Activated naive CD4-positive, alpha-beta T cell treated with anti-CD3 and anti-CD28 coated beads, Interleukin-2, amount 50 U/mL, for 24 hours (primary cell): ENCODE measurements around the gene TMEM158.

ENCODE experiments used
- H3K27ac Mint-ChIP-seq: one replicate; pipeline ENCODE4 v1.8.0; 2021; ENCODE audit warnings: mild to moderate bottlenecking, mixed read lengths
- H3K27me3 Mint-ChIP-seq: one replicate; pipeline ENCODE4 v1.8.0; 2021; ENCODE audit warnings: mixed read lengths
- H3K36me3 Mint-ChIP-seq: one replicate; pipeline ENCODE4 v1.8.0; 2021; ENCODE audit warnings: mixed read lengths
- H3K4me1 Mint-ChIP-seq: one replicate; pipeline ENCODE4 v1.8.0; 2021; ENCODE audit warnings: mixed read lengths
- H3K4me3 Mint-ChIP-seq: one replicate; pipeline ENCODE4 v1.8.0; 2021; ENCODE audit warnings: mild to moderate bottlenecking, mixed read lengths
- H3K9me3 Mint-ChIP-seq: one replicate; pipeline ENCODE4 v1.8.0; 2021; ENCODE audit warnings: mixed read lengths

TMEM158 gene

GRCh38 chr3:45216021-45216609 lies 10.0 kb downstream of the TMEM158 start:
- peaks cover 1% of the 10 kb centered on the region for H3K27me3 Mint-ChIP-seq

GRCh38 chr3:45215466-45215865 lies 10.6 kb downstream of the TMEM158 start:
- Mint-ChIP-seq H3K4me3 (no peak overlapping the region), H3K4me1 (peaks cover 4% of the 10 kb centered on the region), H3K27ac (no peak overlapping the region), H3K36me3 (no peaks in the 10 kb centered on the region), H3K27me3 (peaks cover 4% of the 10 kb centered on the region), H3K9me3 (no peaks in the 10 kb centered on the region)

More at GRCh38 chr3:45216021-45216609, 10.0 kb downstream of the TMEM158 start:
- Mint-ChIP-seq H3K9me3 (no peaks in the 10 kb centered on the region), H3K4me3 (no peak overlapping the region), H3K4me1 (no peaks in the 10 kb centered on the region), H3K27ac (no peak overlapping the region), H3K36me3 (no peaks in the 10 kb centered on the region)

DNA sequence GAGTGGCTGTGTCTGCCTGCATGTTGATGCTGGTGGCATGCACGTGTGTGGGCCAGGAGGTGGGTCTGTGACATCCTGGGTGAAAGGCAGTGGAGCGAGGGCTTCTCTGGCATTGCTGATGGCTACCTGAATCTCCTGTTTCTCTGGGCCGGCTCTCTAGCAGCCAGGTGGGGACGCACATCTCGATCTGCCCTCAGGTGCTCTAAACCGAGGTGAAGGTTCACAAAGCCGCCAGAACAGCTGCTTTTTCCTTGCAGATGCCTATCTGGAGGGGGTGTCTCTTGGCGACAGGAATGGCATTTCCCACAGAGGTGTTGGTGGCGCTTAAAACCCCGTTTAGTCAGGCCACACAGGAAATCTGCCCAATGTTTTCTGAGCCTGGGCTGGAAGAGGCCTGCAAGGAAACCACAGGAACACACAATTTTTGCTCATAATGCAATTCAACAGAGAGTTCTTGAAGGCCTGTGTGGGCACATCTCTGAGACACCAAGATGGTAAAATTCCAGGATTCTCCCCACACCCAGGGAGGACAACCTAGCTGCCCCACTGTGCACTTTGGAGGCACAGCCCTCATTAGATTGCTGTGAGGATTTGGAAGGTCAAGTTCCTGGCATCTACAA lies 11.9 kb downstream of the TMEM158 start:
- peaks cover 6% of the 10 kb centered on the region for H3K4me1 Mint-ChIP-seq
- H3K27ac Mint-ChIP-seq, result no peak overlapping the region
- H3K36me3 Mint-ChIP-seq, result no peaks in the 10 kb centered on the region
- no peak overlapping the region for H3K4me3 Mint-ChIP-seq
- peaks cover 4% of the 10 kb centered on the region for H3K27me3 Mint-ChIP-seq
- no peaks in the 10 kb centered on the region for H3K9me3 Mint-ChIP-seq

- Mint-ChIP-seq H3K36me3 (no peaks in the 10 kb centered on the region), H3K27ac (no peak overlapping the region), H3K27me3 (peaks cover 4% of the 10 kb centered on the region), H3K4me1 (peaks cover 12% of the 10 kb centered on the region), H3K9me3 (no peaks in the 10 kb centered on the region), H3K4me3 (no peak overlapping the region)
These were observed 14.0 kb downstream of the TMEM158 start for GRCh38 chr3:45212095-45212468.

DNA sequence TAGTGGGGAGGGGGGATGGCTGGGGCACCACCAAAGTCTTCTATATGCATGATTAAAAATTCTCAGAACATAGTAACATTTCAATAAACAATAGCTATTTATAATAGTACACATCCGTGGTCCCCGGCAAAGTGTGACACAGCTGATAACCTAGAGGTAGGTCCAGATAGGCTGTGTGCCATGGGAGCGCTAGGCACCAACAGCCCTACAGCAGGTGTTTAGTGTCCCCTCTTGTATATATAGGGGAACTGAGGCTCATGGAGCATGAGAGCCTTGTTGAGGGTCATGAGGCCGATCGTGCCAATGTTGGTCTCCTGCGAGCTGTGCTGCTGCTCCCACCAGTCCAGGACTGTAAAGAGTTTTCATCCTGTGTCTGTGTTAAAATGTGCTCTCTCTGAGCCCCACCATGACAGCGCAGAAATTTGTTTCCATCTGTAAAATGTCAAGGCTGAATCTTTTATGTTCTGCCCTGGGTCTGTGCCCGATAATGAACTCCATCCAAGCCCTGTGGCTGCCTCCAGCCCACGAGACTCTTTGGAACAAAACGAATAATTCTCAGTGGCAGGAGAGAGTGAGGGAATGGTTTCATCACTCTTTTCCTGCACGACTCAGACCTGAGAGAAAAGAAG lies 14.5 kb downstream of the TMEM158 start:
- Mint-ChIP-seq H3K9me3 (no peaks in the 10 kb centered on the region), H3K36me3 (no peaks in the 10 kb centered on the region), H3K4me1 (peaks cover 12% of the 10 kb centered on the region), H3K27me3 (peaks cover 4% of the 10 kb centered on the region), H3K27ac (no peak overlapping the region), H3K4me3 (no peak overlapping the region)

DNA sequence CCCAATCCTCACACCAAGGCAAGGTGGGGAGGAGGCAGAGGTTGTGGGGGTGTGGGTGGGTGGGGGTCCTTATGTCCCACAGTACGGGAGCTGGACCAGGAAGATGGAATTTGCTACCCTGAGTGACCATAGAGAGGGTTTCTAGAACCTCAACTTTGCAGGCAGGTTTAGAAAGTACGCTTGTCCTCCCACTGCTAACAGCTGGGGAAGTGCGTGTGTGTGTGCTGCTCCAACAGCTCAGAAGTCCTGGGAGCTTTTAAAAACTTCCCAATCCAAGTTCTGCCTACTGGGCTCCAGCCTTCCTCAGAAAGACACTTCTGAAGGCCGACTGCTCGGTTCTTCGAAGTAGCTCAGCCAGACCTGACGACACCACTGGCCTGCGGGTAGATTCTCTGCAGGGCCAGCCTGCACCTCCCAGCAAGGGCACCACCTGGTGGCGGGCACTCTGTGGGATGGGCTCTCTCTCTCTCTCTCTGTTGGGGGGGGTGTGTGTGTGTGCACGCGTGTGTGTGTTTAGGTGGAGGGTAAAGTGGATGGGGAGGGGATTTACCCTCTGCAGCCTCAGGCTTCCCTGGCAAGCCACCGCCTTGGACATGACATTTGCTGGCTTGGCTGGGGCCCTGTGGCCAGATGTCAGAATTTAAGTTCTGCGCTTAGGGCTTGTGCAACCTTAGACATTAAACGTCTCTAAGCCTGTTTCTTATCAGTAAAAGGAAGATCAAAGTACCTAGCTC lies 15.6 kb downstream of the TMEM158 start:
- Mint-ChIP-seq H3K9me3 (no peaks in the 10 kb centered on the region), H3K27ac (no peak overlapping the region), H3K4me1 (peaks cover 12% of the 10 kb centered on the region), H3K27me3 (peaks cover 4% of the 10 kb centered on the region), H3K36me3 (no peaks in the 10 kb centered on the region), H3K4me3 (no peak overlapping the region)

DNA sequence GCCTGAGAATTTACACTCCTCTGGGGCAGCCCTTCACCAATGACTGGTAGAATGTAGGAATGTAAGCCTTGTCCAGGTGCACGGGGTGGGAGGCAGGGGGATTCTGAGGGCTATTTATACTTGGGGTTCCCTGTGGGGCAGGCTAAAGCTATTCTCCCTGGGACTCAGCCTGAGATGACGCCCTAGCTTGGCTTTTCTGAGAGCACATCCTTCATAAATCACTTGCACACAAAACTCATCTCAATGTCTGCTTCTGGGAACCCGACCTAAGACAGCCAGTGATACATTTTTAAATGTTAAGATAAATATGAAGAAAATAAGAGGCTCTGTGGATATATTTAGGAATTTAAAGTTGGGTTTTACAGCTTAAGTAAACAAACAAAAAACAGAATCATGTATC lies 16.6 kb downstream of the TMEM158 start:
- Mint-ChIP-seq H3K36me3 (no peaks in the 10 kb centered on the region), H3K9me3 (no peaks in the 10 kb centered on the region), H3K27me3 (peaks cover 4% of the 10 kb centered on the region), H3K4me3 (no peak overlapping the region), H3K4me1 (peaks cover 12% of the 10 kb centered on the region), H3K27ac (no peak overlapping the region)

DNA sequence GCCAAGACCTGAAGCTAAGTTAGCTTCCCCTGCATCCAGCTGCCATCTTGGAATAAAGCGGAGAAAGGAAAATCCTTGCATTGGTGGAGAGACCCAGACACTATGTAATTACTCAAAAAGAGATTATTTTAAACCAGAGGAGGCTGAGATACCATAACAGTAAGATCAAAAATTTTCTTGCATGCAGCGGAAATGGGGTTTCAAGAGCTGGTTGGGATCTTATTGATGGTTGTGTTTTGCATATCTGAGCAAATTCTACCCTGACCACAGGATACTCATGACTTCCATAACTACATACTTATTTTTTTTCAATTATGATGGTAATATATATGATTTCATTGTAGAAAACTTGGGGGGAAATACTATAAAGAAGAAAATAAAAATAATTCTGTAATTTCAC lies 17.5 kb downstream of the TMEM158 start:
- no peak overlapping the region for H3K4me3 Mint-ChIP-seq
- peaks cover 12% of the 10 kb centered on the region for H3K4me1 Mint-ChIP-seq
- no peaks in the 10 kb centered on the region for H3K36me3 Mint-ChIP-seq
- peaks cover 4% of the 10 kb centered on the region for H3K27me3 Mint-ChIP-seq
- H3K9me3 Mint-ChIP-seq, result no peaks in the 10 kb centered on the region
- H3K27ac Mint-ChIP-seq, result no peak overlapping the region

DNA sequence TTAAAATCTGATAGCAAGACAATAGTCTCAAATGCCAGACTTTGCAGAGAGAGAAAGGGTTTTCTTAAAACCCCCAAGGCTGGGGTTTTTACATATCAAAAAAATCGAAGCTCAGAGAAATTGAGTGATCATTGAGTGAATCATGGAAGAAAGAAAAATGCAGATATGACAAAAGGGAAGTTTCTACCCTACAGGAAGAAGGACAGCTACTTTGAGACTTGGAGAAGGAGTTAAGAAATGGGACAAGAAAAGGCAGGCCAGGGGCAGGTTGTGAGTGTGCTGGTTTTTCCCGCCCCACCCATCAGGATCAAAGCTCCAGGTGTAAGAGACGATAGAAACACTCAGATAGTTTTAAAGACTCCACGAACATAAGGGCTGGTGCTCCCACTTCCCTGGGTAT lies 18.6 kb downstream of the TMEM158 start:
- H3K9me3 Mint-ChIP-seq, result no peaks in the 10 kb centered on the region
- peaks cover 1% of the 10 kb centered on the region for H3K36me3 Mint-ChIP-seq
- no peak overlapping the region for H3K27ac Mint-ChIP-seq
- no peak overlapping the region for H3K4me3 Mint-ChIP-seq
- peaks cover 4% of the 10 kb centered on the region for H3K27me3 Mint-ChIP-seq
- peaks cover 12% of the 10 kb centered on the region for H3K4me1 Mint-ChIP-seq

GRCh38 chr3:45205126-45205525 lies 21.0 kb downstream of the TMEM158 start:
- Mint-ChIP-seq H3K4me1 (peaks cover 6% of the 10 kb centered on the region), H3K27me3 (no peaks in the 10 kb centered on the region), H3K9me3 (no peaks in the 10 kb centered on the region), H3K4me3 (no peak overlapping the region), H3K36me3 (peaks cover 1% of the 10 kb centered on the region), H3K27ac (no peak overlapping the region)

DNA sequence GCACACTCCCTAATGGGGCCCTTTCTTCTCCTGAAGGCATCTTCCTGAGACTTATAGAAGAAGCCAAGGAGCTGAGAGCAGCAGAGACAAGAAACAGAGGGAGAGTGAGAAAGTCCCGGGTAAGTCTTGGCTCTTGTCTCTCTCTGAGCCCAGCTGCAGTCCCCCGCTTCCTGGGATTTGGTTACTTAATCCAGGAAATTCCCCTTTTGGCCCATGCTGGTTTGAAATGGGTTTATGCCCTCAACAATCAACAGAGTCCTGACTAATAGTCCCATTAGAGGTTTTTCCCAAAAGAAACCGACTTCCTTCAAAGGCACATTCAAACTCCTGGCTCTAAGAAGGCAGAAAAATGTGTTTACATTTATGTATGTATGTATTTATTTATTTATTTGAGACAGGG lies 22.0 kb downstream of the TMEM158 start:
- Mint-ChIP-seq H3K9me3 (no peaks in the 10 kb centered on the region), H3K36me3 (peaks cover 1% of the 10 kb centered on the region), H3K4me3 (no peak overlapping the region), H3K27me3 (no peaks in the 10 kb centered on the region), H3K4me1 (peaks cover 6% of the 10 kb centered on the region), H3K27ac (no peak overlapping the region)

DNA sequence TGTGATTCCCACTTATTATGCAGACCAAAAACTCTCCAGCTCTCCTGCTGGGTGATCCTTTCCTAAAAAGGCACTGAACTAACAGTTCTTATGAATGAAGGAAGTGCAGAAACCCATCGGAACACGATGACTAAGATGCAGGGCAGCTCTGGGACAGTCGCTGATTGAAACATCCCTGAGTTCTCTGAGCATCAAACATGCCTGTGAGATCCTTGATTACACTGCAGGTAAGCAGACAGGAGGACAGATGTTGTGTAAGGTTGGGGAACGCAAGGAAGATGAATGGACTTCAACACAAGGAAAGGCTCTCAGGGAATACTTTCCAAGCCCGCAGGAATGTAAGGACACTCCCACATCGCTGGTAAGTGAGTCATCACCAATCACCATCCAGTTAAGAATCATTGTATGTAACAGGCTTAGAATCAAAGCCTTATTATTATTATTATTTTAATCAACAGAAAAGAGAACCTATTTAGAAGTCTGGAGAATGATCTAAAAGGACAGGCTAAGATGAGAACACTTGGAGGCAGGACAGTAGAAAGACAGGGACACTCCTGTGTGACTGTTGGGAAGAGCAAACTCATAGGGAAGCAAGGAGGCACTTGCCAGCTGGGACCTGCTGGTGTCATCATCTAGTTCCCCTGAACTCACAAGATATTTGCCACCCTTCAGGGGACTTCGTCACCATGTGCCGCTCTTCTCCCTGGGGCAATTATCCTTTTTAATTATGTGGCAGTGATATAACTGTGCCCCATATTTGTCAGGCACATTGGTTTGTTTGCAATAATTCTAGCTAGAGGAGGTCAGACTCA lies 26.0 kb downstream of the TMEM158 start:
- Mint-ChIP-seq H3K27me3 (peaks cover 3% of the 10 kb centered on the region), H3K36me3 (peaks cover 1% of the 10 kb centered on the region), H3K27ac (peak overlapping the region; percentile 10), H3K4me1 (no peaks in the 10 kb centered on the region), H3K4me3 (no peak overlapping the region), H3K9me3 (no peaks in the 10 kb centered on the region)

- Mint-ChIP-seq H3K27ac (peak overlapping the region; percentile 52), H3K27me3 (peaks cover 3% of the 10 kb centered on the region), H3K4me1 (no peaks in the 10 kb centered on the region), H3K9me3 (no peaks in the 10 kb centered on the region), H3K4me3 (no peak overlapping the region), H3K36me3 (peaks cover 1% of the 10 kb centered on the region)
These were observed 27.5 kb downstream of the TMEM158 start for GRCh38 chr3:45198264-45199260.

DNA sequence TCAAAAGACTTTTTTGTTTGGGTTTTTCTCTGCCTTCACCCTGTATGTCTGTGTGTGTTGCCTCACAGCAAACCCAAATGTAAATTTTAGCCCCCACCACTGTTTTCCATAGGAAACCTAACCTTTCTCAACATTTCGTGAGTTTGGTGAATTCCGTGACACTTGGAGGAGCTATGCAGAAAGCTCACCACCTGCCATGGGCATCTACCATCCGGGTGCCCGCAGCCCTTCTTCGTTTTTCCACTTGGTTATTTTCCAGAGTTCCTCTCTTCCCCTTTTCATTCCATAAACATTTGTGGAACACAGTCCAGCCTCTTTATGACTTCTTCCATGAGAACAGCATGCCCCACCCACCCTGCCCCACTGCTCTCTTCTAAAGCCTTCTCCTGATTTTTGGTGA lies 31.3 kb downstream of the TMEM158 start:
- H3K4me1 Mint-ChIP-seq, result no peaks in the 10 kb centered on the region
- H3K36me3 Mint-ChIP-seq, result no peaks in the 10 kb centered on the region
- peaks cover 3% of the 10 kb centered on the region for H3K27me3 Mint-ChIP-seq
- H3K9me3 Mint-ChIP-seq, result no peaks in the 10 kb centered on the region
- H3K4me3 Mint-ChIP-seq, result no peak overlapping the region
- no peak overlapping the region for H3K27ac Mint-ChIP-seq
